Karpas-422 (cell line): ENCODE data around the gene SRGN. TPM values are rescaled to one million over a fixed set of nuclear protein-coding genes. Genes with fewer than 3 reads are reported as not detected.

Experiments used
- DNase-seq: peaks from one replicate; pipeline ENCODE4 v3.0.0-alpha.2; 2015
- H2AFZ ChIP-seq: fragments of 200-600 bp; sonication (generic); 2 replicates; pipeline ENCODE4 v1.6.1; 2014; ENCODE audit warnings: antibody characterized with exemption, low read length, mixed read lengths
- H3K27ac ChIP-seq: fragments of 200-600 bp; sonication (generic); 2 replicates; pipeline ENCODE4 v1.5.1; 2014; ENCODE audit warnings: mild to moderate bottlenecking, low read length, moderate library complexity
- H3K27me3 ChIP-seq: fragments of 200-600 bp; sonication (generic); 2 replicates; pipeline ENCODE4 v1.6.1; 2014; ENCODE audit warnings: low read length, mixed read lengths
- H3K36me3 ChIP-seq: fragments of 200-600 bp; sonication (generic); 2 replicates; pipeline ENCODE4 v1.6.1; 2014; ENCODE audit warnings: low read length, mixed read lengths; ENCODE audit not compliant: insufficient read depth
- H3K4me1 ChIP-seq: fragments of 200-600 bp; sonication (generic); 2 replicates; pipeline ENCODE4 v1.6.1; 2014; ENCODE audit warnings: mild to moderate bottlenecking, low read length, mixed read lengths
- H3K4me2 ChIP-seq: fragments of 200-600 bp; sonication (generic); 2 replicates; pipeline ENCODE4 v1.6.1; 2014; ENCODE audit warnings: low read length, low read depth, mild to moderate bottlenecking; ENCODE audit not compliant: poor library complexity, severe bottlenecking
- H3K4me3 ChIP-seq: fragments of 200-600 bp; sonication (generic); 2 replicates; pipeline ENCODE4 v1.5.1; 2014; ENCODE audit warnings: mild to moderate bottlenecking, antibody characterized with exemption, low read length, mixed read lengths
- H3K79me2 ChIP-seq: fragments of 200-600 bp; sonication (generic); 2 replicates; pipeline ENCODE4 v1.6.1; 2014; ENCODE audit warnings: mild to moderate bottlenecking, low read length, mixed read lengths
- H3K9ac ChIP-seq: fragments of 200-600 bp; sonication (generic); 2 replicates; pipeline ENCODE4 v1.6.0; 2014; ENCODE audit warnings: low read length
- H3K9me2 ChIP-seq: fragments of 200-600 bp; sonication (generic), shearing (Covaris generic); replicated peaks from 2 replicates; pipeline ENCODE4 v1.6.0; 2014; ENCODE audit warnings: mild to moderate bottlenecking, low read length, moderate library complexity; ENCODE audit not compliant: insufficient read depth
- H3K9me3 ChIP-seq: fragments of 300-700, 200-600 bp; sonication (generic); 2 replicates; pipeline ENCODE4 v1.6.1; 2014; ENCODE audit warnings: low read length, mixed read lengths
- H4K20me1 ChIP-seq: fragments of 200-600 bp; sonication (generic); 2 replicates; pipeline ENCODE4 v1.6.1; 2014; ENCODE audit warnings: mild to moderate bottlenecking, antibody characterized with exemption, low read length, low read depth; ENCODE audit not compliant: insufficient read depth
- total RNA-seq: library from RNA; depleted of rRNA; stranded (reverse); fragments of >200 nt; shearing (Covaris generic); gene quantifications from 2 replicates; pipeline ENCODE4 v1.2.3, GENCODE V29; 2014; ENCODE audit warnings: low replicate concordance

The SRGN gene
- total RNA-seq, 1 experiment from 2014 or later = 56.4 TPM

DNA sequence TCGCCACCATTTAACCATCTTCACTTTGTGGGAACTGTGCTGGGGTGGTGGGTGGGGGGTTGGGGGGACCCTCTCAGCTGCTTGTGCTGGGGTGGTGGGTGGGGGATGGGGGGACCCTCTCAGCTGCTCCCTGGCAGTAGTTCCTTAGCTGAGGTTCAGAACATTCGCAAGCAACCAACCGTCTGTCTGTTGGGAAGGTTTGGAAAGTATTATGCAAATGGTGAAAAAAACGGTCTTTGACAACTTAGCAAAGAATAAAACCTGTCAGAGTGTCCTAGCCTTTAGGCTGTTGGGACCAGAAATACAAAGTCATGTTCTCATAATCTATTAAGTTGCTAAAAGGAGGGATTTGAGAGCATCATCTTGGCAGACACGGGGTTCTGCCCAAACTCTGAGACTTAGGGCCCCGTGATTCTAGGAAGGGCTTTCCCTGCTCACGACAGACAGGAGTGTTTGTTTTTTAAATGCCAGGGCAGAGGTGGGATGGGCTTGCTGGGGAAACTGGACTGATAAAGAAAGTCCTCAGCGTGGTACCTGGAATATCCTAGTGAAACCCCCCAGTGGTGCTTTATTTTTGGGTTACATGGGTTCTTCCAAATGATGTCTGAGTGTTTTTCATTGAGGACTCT lies 14.1 kb upstream of the SRGN start:
- H3K4me1 ChIP-seq = no peaks in the 10 kb centered on the region
- H3K27me3 ChIP-seq = no peaks in the 10 kb centered on the region
- no peaks in the 10 kb centered on the region for H3K9me2 ChIP-seq
- H3K4me2 ChIP-seq = no peak overlapping the region
- H3K4me3 ChIP-seq = no peak overlapping the region
- no peaks in the 10 kb centered on the region for H3K36me3 ChIP-seq
- H4K20me1 ChIP-seq = no peaks in the 10 kb centered on the region
- DNase-seq = no peak
- H3K9me3 ChIP-seq = no peaks in the 10 kb centered on the region
- no peak overlapping the region for H3K27ac ChIP-seq
- no peak overlapping the region for H2AFZ ChIP-seq
- no peak overlapping the region for H3K9ac ChIP-seq
- H3K79me2 ChIP-seq = no peaks in the 10 kb centered on the region

DNA sequence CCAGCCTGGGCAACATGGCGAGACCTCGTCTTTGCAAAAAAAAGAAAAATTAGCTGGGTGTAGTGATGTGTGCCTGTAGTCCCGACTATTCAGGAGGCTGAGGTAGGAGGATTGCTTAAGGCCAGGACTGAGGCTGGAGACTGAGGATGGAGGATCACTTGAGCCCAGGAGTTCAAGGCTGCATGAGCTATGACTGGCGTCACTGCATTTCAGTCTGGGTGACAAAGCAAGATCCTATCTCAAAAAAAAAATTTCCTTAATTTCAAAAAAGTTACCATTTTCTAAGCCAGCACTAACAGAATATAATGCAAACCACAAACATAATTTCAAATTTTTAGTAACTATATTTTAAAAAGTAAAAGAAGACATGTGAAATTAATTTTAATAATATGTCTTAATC lies 13.4 kb upstream of the SRGN start:
- Histone ChIP-seq H3K36me3 (no peaks in the 10 kb centered on the region), H3K4me1 (no peaks in the 10 kb centered on the region), H4K20me1 (no peaks in the 10 kb centered on the region), H3K27me3 (no peaks in the 10 kb centered on the region), H3K9me2 (no peaks in the 10 kb centered on the region), H3K9me3 (no peaks in the 10 kb centered on the region), H3K9ac (no peak overlapping the region), H3K27ac (no peak overlapping the region), H3K4me3 (no peak overlapping the region), H3K4me2 (no peak overlapping the region), H2AFZ (no peak overlapping the region), H3K79me2 (no peaks in the 10 kb centered on the region)
- DNase-seq = no peak

DNA sequence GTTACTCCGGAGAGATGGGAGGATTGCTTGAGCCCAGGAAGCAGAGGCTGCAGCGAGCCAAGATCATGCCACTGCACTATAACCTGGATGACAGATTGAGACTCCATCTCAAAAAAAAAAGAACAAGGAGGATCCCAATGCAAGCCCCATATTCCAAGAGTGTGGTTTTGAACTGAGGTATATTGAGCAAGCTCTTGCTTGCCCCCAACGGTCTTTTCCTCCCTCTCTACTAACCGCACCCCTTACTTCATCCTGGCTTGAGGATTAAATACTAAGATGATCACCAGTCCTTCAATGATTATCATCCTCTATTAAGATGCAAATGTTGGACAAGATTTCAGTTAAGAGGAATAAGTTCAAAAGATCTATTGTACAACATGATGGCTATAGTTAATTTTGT lies 12.5 kb upstream of the SRGN start:
- Histone ChIP-seq H3K4me3 (no peak overlapping the region), H3K9me2 (no peaks in the 10 kb centered on the region), H3K9ac (no peak overlapping the region), H3K27me3 (no peaks in the 10 kb centered on the region), H2AFZ (no peak overlapping the region), H3K79me2 (no peaks in the 10 kb centered on the region), H3K4me1 (no peaks in the 10 kb centered on the region), H3K27ac (no peak overlapping the region), H4K20me1 (no peaks in the 10 kb centered on the region), H3K36me3 (no peaks in the 10 kb centered on the region), H3K9me3 (no peaks in the 10 kb centered on the region), H3K4me2 (no peak overlapping the region)
- no peak for DNase-seq

DNA sequence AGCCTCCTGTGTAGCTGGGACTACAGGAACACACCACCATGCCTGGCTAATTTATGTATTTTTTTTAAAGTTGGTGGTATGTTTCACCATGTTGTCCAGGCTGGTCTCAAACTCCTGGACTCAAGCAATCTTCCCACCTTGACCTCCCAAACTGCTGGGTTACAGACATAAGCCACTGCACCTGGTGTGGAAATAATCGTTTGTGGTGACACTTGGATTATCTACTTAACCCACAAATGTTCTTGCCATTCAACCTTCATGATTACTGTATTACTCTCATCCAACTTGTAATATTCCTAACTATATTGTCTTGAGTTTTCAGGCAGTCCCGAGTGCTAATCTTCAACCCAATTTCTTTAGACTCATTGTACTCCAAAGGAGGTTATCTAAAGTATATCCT lies 9.6 kb upstream of the SRGN start:
- DNase-seq = no peak
- H3K36me3 ChIP-seq = no peaks in the 10 kb centered on the region
- H3K4me3 ChIP-seq = no peak overlapping the region
- H3K27ac ChIP-seq = no peak overlapping the region
- no peaks in the 10 kb centered on the region for H3K9me3 ChIP-seq
- no peak overlapping the region for H2AFZ ChIP-seq
- H3K9me2 ChIP-seq = no peaks in the 10 kb centered on the region
- no peak overlapping the region for H3K9ac ChIP-seq
- no peak overlapping the region for H3K4me2 ChIP-seq
- no peaks in the 10 kb centered on the region for H4K20me1 ChIP-seq
- H3K79me2 ChIP-seq = no peaks in the 10 kb centered on the region
- H3K4me1 ChIP-seq = no peaks in the 10 kb centered on the region
- H3K27me3 ChIP-seq = no peaks in the 10 kb centered on the region

DNA sequence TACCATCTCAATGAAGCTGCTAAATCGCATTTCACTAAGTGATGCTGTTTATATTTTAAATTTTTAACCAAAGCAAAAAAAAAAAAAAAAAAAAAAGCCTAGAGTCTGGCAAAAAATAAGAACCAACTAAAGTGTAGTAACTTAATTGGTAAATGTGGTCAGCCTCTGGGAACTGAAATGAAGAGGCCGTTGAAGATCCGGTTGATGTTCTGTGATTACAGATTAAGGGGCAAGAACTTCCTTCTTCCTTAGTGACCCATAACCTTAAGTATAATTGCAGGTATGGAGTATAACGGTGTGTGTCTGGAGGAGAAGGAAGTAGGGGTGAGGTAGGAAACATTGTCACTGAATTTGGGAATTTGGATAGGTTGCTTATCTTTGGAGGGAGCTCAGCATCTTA lies 7.7 kb upstream of the SRGN start:
- no peaks in the 10 kb centered on the region for H4K20me1 ChIP-seq
- H3K4me3 ChIP-seq = no peak overlapping the region

DNA sequence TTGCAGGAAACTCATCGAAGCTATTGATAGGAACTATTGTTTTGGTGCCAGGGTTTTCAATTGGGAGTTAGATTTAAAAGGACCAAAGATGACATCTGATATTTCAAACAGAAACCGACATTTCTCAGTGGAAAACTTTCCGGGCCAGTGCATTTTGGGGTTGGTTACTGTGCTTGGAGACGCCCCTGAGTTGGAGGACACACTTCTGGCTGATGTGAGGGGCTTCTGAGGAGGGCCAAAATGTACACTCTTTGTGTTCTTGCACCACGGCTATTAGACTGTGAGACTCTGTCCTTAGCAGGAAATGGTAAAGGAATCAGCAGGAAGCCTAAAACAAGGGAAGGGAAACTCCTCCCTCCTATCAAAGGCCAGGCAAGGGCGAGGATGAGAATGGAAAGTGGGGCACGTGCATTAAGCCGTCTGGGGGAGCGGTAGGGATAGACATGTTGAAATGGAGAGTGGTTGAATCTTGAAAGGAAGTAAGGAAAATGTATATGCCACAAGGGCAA lies 1.8 kb upstream of the SRGN start:
- Histone ChIP-seq H3K9ac (peak overlapping the region; percentile 3; the same call in 1 of the 2 replicates), H3K36me3 (no peaks in the 10 kb centered on the region), H2AFZ (no peak overlapping the region), H3K4me3 (no peak overlapping the region), H3K27me3 (no peaks in the 10 kb centered on the region), H3K4me2 (no peak overlapping the region), H4K20me1 (no peaks in the 10 kb centered on the region), H3K79me2 (no peaks in the 10 kb centered on the region), H3K27ac (no peak overlapping the region), H3K9me3 (no peaks in the 10 kb centered on the region), H3K9me2 (no peaks in the 10 kb centered on the region), H3K4me1 (peaks cover 24% of the 10 kb centered on the region)
- DNase-seq = no peak

More for the DNA sequence above, 7.7 kb upstream of the SRGN start:
- Histone ChIP-seq H3K79me2 (no peaks in the 10 kb centered on the region), H3K36me3 (no peaks in the 10 kb centered on the region), H3K9me3 (no peaks in the 10 kb centered on the region), H3K27ac (no peak overlapping the region), H3K4me1 (no peaks in the 10 kb centered on the region), H3K9me2 (no peaks in the 10 kb centered on the region), H2AFZ (no peak overlapping the region), H3K4me2 (no peak overlapping the region), H3K27me3 (no peaks in the 10 kb centered on the region), H3K9ac (no peak overlapping the region)
- DNase-seq = no peak

DNA sequence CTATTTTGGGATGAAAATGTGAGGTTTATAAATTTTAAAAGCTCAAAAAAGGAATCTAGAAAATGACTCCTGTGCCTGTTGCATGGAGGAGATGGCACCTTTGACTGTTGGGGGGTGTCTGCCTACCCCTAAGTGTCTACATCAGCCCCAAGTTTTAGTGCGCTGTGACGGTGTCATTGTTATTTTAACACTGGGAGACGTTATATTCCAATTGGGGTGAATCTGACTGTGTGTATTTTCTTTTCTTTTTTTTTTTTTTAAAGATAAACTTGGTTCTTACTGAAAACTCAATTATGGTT lies 517 bp downstream of the SRGN start:
- Histone ChIP-seq H3K27ac (no peak overlapping the region), H2AFZ (peak overlapping the region; percentile 93), H3K9me2 (no peaks in the 10 kb centered on the region), H3K4me3 (peak overlapping the region; percentile 64), H3K36me3 (no peaks in the 10 kb centered on the region), H3K27me3 (no peaks in the 10 kb centered on the region), H3K79me2 (no peaks in the 10 kb centered on the region), H3K4me2 (peak overlapping the region; percentile 71), H3K9me3 (no peaks in the 10 kb centered on the region), H3K4me1 (peaks cover 27% of the 10 kb centered on the region), H3K9ac (peak overlapping the region; percentile 67), H4K20me1 (no peaks in the 10 kb centered on the region)
- DNase-seq = no peak

DNA sequence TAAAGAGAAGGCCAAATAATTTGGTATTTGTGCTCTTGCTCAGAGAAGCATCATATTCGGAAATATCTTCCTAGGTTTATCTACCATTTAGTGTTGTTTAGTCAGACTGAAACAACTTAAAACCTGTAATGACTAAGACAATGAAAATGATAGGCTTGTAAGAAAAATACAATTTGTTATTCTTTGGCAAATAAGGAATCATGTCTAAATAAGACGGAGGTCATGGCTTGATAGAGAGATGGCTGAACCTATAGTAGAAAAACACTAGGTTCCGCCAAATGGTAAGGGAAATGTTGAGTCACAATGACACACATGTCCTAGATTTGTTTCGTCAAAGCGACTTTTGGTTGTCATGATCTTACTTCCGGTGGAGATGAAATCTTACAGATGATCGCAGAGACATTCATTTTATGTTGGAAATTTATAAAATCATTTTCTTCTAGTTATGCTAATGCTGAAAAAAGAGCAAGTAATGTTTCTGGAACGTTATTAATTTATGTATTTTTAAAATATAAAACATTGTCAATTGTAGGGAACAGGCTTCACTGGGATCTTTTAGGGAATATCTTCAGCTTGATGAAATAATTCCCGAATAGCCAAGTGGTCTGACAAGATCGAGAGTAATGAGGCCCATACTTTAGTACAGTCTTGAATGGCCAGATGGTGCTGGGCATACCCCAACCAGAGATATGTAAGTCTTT lies 1.0 kb downstream of the SRGN start:
- peak; percentile 70 for DNase-seq
- Histone ChIP-seq H3K36me3 (no peaks in the 10 kb centered on the region), H3K4me3 (peak overlapping the region; percentile 64), H3K27me3 (no peaks in the 10 kb centered on the region), H3K9ac (peak overlapping the region; percentile 67), H3K79me2 (no peaks in the 10 kb centered on the region), H4K20me1 (no peaks in the 10 kb centered on the region), H3K4me1 (peaks cover 27% of the 10 kb centered on the region), H3K4me2 (peak overlapping the region; percentile 71), H3K9me2 (no peaks in the 10 kb centered on the region), H3K27ac (no peak overlapping the region), H3K9me3 (no peaks in the 10 kb centered on the region), H2AFZ (peak overlapping the region; percentile 93)
